BLaER1 treated with 17β-estradiol and CSF1 and Interleukin-3, amounts not matched to agents 10 nM and 100 nM (cell line): Measurements from ENCODE around the gene EPB41L5.
"Not testable (repeated sequence)": the region's sequence is repeated elsewhere in the genome, so short reads cannot be mapped to it uniquely, and the experiment has no call there.

ENCODE experiments used
- H3K27ac ChIP-seq, 11 experiments: shearing (Covaris generic); formaldehyde crosslinking; 2 replicates each; pipeline ENCODE4 v1.8.1; 2022
- H3K27me3 ChIP-seq, 11 experiments: shearing (Covaris generic); formaldehyde crosslinking; 2 replicates each; pipeline ENCODE4 v1.8.1; 2022
- H3K36me3 ChIP-seq, 11 experiments: shearing (Covaris generic); formaldehyde crosslinking; 2 replicates each; pipeline ENCODE4 v1.8.1; 2022
- H3K4me1 ChIP-seq, 10 experiments: shearing (Covaris generic); formaldehyde crosslinking; 2 replicates each; pipeline ENCODE4 v1.8.1; 2022
- H3K4me2 ChIP-seq, 11 experiments: shearing (Covaris generic); formaldehyde crosslinking; 2 replicates each; pipeline ENCODE4 v1.8.1; 2022
- H3K4me3 ChIP-seq, 10 experiments: shearing (Covaris generic); formaldehyde crosslinking; 2 replicates each; pipeline ENCODE4 v1.8.1; 2022
- H3K9ac ChIP-seq, 11 experiments: shearing (Covaris generic); formaldehyde crosslinking; 2 replicates each; pipeline ENCODE4 v1.8.1; 2022
- H3K9me3 ChIP-seq, 11 experiments: shearing (Covaris generic); formaldehyde crosslinking; replicated peaks in 1 of 11; 2 replicates each; pipeline ENCODE4 v1.8.1; 2022
- H4K20me1 ChIP-seq, 11 experiments: shearing (Covaris generic); formaldehyde crosslinking; 2 replicates each; pipeline ENCODE4 v1.8.1; 2022
- Cebpa-rat ChIP-seq, 11 experiments: shearing (Covaris generic); IDR thresholded peaks; 2 replicates each; pipeline ENCODE4 v1.8.1; 2022

Gene EPB41L5

DNA sequence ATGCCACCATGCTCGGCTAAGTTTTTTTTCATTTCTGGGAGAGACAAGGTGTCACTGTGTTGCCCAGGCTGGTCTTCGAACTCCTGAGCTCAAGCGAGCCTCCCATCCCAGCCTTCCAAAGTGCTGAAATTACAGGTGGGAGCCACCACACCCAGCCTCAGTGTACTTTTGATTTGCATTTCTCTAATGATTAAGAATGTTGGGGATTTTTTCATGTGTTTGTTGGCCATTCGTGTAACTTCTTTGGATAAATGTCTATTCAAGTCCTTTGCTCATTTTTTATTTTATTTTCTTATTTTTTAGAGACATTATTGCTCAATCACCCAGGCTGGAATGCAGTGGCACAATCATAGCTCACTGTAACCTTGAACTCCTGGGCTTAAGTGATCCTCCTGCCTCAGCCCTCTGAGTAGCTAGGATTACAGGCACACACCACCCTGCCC, 137.2 kb downstream of the EPB41L5 start:
- Histone ChIP-seq H3K36me3 (peaks cover 20 to 58% (median 37%) of the 10 kb centered on the region in 11 experiments; a peak in 21 of 22 replicates), H3K9ac (no peak overlapping the region), H3K9me3 (peaks cover 43 to 63% (median 53%) of the 10 kb centered on the region in 11 experiments), H3K4me1 (no peaks in the 10 kb centered on the region), H3K4me2 (no peak overlapping the region), H3K4me3 (no peak overlapping the region), H3K27ac (no peak overlapping the region), H3K27me3 (no peaks in the 10 kb centered on the region), H4K20me1 (no peaks in the 10 kb centered on the region)
- 0 out of 22 replicates have a peak, but pooled peaks of 1 of the 11 experiments have one; percentile 29 for TF ChIP-seq Cebpa-rat (IDR thresholded peaks at IDR 0.05)

DNA sequence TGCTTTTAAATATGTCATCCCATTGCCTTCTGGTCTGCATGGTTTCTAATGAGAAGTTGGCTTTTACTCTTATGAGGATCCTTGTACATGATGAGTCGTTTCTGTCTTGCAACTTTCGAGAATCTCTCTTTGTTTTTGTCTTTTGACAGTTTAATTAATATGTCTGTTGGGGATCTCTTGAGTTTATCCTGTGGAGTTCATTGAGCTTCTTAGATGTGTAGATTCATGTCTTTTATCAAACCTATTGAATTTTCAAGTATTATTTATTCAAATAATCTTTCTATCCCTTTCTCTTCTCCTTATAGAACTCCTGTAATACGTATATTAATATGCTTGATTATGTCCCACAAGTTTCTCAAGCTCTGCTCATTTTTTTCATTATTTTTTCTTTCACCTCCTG, 142.4 kb downstream of the EPB41L5 start:
- TF ChIP-seq Cebpa-rat (IDR thresholded peaks at IDR 0.05): no peak
- H3K27me3 ChIP-seq: no peaks in the 10 kb centered on the region
- no peak overlapping the region for H3K4me3 ChIP-seq

DNA sequence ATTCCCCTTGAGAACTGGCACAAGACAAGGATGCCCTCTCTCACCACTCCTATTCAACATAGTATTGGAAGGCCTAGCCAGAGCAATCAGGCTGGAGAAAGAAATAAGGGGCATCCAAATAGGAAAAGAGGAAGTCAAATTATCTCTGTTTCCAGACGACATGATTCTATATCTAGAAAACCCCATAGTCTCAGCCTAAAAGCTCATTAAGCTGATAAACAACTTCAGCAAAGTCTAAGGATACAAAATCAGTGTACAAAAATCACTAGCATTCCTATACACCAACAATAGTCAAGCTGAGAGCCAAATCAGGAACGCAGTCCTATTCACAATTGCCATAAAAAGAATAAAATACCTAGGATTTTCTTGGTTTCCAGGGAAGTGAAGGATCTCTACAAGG, 145.8 kb downstream of the EPB41L5 start:
- H3K27ac ChIP-seq: not testable (repeated sequence)

More for the DNA sequence above, 142.4 kb downstream of the EPB41L5 start:
- Histone ChIP-seq H3K27ac (no peak overlapping the region), H3K9ac (no peak overlapping the region), H4K20me1 (no peaks in the 10 kb centered on the region), H3K9me3 (peaks cover 49 to 63% (median 55%) of the 10 kb centered on the region in 11 experiments), H3K4me1 (no peaks in the 10 kb centered on the region), H3K4me2 (no peak overlapping the region), H3K36me3 (peaks cover 22 to 54% (median 42%) of the 10 kb centered on the region in 11 experiments)

DNA sequence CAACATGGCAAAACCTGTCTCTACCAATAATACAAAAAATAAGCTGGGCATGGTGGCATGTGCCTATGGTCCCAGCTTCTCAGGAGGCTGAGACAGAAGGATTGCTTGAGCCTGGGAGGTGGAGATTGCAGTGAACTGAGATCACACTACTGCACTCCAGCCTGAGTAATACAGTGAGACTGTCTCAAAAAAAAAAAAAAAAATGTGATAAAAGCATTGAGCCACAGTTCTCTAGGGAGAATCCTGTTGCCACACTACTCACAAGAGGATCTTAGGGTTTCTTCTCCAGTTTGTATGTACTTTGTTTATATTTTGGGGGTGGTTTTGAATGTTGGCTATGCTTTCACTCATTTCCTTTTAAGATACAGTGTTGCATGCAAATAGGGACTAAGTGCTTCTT, 148.3 kb downstream of the EPB41L5 start:
- H3K4me2 ChIP-seq: no peak overlapping the region
- H3K9ac ChIP-seq: no peak overlapping the region
- H3K4me3 ChIP-seq: no peak overlapping the region
- peaks cover 4 to 10% (median 7%) of the 10 kb centered on the region in 11 experiments for H3K9me3 ChIP-seq
- no peak for TF ChIP-seq Cebpa-rat (IDR thresholded peaks at IDR 0.05)
- no peak overlapping the region for H3K27ac ChIP-seq
- H3K27me3 ChIP-seq: no peaks in the 10 kb centered on the region
- H3K4me1 ChIP-seq: no peaks in the 10 kb centered on the region
- H4K20me1 ChIP-seq: no peaks in the 10 kb centered on the region
- peaks cover 2 to 17% (median 6%) of the 10 kb centered on the region in 11 experiments; a peak in 21 of 22 replicates for H3K36me3 ChIP-seq

More for the DNA sequence above, 145.8 kb downstream of the EPB41L5 start:
- not testable (repeated sequence) for H3K27me3 ChIP-seq, H3K4me2 ChIP-seq, H3K9ac ChIP-seq, H3K4me1 ChIP-seq, H4K20me1 ChIP-seq, H3K4me3 ChIP-seq
- H3K9me3 ChIP-seq: peaks cover 29 to 36% (median 31%) of the 10 kb centered on the region in 11 experiments
- H3K36me3 ChIP-seq: peaks cover 16 to 37% (median 28%) of the 10 kb centered on the region in 11 experiments

DNA sequence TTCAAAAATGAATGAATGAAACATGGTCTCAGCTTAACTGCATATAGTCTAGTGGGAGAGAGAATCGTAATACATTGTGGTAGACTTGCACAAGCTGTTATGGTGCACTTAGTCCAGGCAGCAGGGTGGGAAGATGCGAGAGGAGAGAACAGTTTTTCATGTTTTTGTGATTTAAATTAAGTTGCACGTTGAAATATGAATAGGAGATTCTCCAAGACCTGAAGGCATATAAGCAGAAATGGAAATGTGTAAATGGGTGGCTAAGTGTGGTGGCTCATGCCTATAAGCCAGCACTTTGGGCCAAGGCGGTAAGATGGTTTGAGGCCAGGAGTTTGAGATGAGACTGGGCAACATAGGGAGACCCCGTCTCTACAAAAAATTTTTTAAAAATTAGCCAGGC, 149.8 kb downstream of the EPB41L5 start:
- H3K4me2 ChIP-seq: no peak overlapping the region
- no peaks in the 10 kb centered on the region for H3K4me1 ChIP-seq
- H4K20me1 ChIP-seq: no peaks in the 10 kb centered on the region
- no peak overlapping the region for H3K4me3 ChIP-seq
- H3K27me3 ChIP-seq: no peaks in the 10 kb centered on the region
- peaks cover 0 to 9% (median 0%) of the 10 kb centered on the region in 11 experiments; a peak in 2 of 22 replicates for H3K36me3 ChIP-seq
- no peak overlapping the region for H3K27ac ChIP-seq
- H3K9ac ChIP-seq: no peak overlapping the region
- TF ChIP-seq Cebpa-rat (IDR thresholded peaks at IDR 0.05): no peak
- H3K9me3 ChIP-seq: no peaks in the 10 kb centered on the region

DNA sequence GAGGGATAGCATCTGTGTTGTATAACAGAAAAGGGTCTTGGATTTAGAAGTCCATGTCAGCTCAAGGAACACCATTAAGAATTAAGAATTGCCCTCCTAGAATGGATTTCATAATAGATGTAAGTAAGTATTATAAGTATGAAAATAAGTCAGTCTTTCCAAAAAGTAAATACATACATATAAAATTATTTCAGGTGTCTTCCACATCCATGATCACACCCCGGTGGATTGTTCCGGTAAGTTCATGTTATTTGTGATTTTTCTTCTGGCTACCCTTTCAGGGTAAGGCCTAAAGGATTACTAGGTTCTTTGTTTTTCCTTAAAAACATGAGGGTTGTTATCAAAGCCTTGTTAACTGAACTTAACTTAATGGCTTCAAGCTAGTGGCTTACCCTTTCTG, 154.4 kb downstream of the EPB41L5 start:
- no peaks in the 10 kb centered on the region for H4K20me1 ChIP-seq
- peaks cover 0 to 27% (median 10%) of the 10 kb centered on the region in 11 experiments; a peak in 9 of 22 replicates for H3K36me3 ChIP-seq
- no peak for TF ChIP-seq Cebpa-rat (IDR thresholded peaks at IDR 0.05)
- H3K27ac ChIP-seq: no peak overlapping the region
- H3K4me1 ChIP-seq: no peaks in the 10 kb centered on the region
- no peak overlapping the region for H3K4me2 ChIP-seq
- H3K9ac ChIP-seq: no peak overlapping the region
- no peak overlapping the region for H3K4me3 ChIP-seq
- peaks cover 6 to 15% (median 10%) of the 10 kb centered on the region in 11 experiments; a peak in 20 of 22 replicates for H3K9me3 ChIP-seq
- no peaks in the 10 kb centered on the region for H3K27me3 ChIP-seq

DNA sequence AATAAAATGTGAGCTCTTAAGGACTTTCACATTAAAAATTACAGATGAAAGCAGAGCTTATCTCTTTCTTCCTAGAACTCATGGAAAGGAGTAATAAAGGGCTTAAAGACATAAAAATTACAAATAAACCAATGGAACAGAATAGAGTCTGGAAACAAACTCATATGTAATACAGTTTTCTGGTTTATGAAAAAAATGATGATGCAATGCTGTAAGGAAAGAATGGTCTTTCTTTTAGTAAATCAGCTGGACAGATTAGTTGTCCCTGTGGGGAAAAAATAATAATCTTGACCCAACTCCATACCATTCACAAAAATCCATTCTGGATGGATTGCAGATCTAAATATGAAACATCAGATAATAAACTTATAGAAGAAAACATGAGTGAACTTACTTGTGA, 156.1 kb downstream of the EPB41L5 start:
- Histone ChIP-seq H3K4me3 (no peak overlapping the region), H3K36me3 (peaks cover 0 to 27% (median 10%) of the 10 kb centered on the region in 11 experiments; a peak in 9 of 22 replicates), H3K9ac (no peak overlapping the region), H3K27me3 (no peaks in the 10 kb centered on the region), H3K9me3 (peaks cover 6 to 15% (median 10%) of the 10 kb centered on the region in 11 experiments; a peak in 20 of 22 replicates), H4K20me1 (no peaks in the 10 kb centered on the region), H3K27ac (no peak overlapping the region), H3K4me1 (no peaks in the 10 kb centered on the region), H3K4me2 (no peak overlapping the region)
- no peak for TF ChIP-seq Cebpa-rat (IDR thresholded peaks at IDR 0.05)

DNA sequence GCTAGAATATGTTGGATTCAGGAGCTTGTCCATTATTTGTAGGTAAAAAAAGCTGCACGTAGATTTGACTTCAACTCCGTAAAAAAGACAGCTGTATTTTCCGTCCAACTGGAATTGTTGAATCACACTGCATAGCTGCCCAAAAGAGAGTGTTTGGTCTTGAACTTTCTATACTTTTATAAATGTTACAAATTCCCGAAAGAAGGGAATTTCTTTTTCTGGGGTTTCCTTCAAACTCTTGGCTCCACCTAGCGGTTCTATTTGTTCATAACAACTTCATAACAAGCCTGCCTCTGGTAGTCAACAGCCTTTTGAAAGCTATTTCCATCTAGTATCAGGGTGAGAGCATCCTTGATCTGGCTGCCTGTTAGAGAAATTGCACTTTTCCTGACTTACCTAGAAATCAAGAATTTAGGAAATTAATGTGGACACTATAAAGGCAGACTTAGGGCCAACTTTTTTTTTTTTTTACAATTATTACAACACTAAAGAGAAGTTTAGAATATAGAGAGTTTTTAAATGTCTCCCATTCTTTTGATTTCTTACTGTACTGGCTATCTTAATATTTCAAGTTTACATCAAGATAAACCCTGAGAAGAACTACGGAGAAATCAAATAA, 162.2 kb downstream of the EPB41L5 start:
- Histone ChIP-seq H3K27me3 (no peaks in the 10 kb centered on the region), H3K9me3 (peaks cover 0 to under 1% (median 0%) of the 10 kb centered on the region in 11 experiments; a peak in 1 of 22 replicates), H3K4me2 (peak overlapping the region in 2 of 11 experiments; percentile 23 to 36; a peak in 4 of 22 replicates), H4K20me1 (no peaks in the 10 kb centered on the region), H3K27ac (0 out of 22 replicates have a peak overlapping the region, but pooled peaks of 1 of the 11 experiments have one; percentile 15), H3K4me3 (no peak overlapping the region), H3K9ac (no peak overlapping the region), H3K4me1 (peaks cover 19 to 41% (median 25%) of the 10 kb centered on the region in 10 experiments), H3K36me3 (peaks cover 0 to 2% (median 0%) of the 10 kb centered on the region in 11 experiments; a peak in 2 of 22 replicates)
- no peak for TF ChIP-seq Cebpa-rat (IDR thresholded peaks at IDR 0.05)

DNA sequence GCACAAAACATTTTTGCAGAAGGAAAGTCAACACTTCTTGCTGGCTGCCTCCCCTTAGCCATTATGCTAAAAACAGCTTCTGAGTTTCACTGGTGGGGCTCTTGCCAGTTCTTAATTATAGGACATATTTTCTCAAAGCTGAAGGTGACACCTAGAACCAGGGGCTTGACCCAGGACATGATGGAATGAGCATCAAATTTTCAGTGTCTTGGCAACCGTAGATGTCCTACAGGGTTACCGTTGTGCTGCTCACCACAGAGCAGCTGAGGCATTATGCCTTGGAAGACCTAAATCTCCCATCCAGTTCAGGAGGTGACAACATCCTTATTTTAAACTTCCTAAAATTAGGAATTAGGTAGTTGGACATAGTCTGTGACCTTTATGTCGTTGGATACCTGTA, 163.6 kb downstream of the EPB41L5 start:
- H3K9me3 ChIP-seq: no peaks in the 10 kb centered on the region
- no peaks in the 10 kb centered on the region for H3K27me3 ChIP-seq
- H3K36me3 ChIP-seq: no peaks in the 10 kb centered on the region
- H3K27ac ChIP-seq: peak overlapping the region in 10 of 11 experiments; percentile 59 to 82 (median 72); a peak in 20 of 22 replicates
- H3K9ac ChIP-seq: peak overlapping the region; percentile 43 to 75 (median 62); a peak in 17 of 22 replicates
- peaks cover 19 to 44% (median 25%) of the 10 kb centered on the region in 10 experiments for H3K4me1 ChIP-seq
- H3K4me3 ChIP-seq: peak overlapping the region in 8 of 10 experiments; percentile 47 to 59 (median 54); a peak in 11 of 20 replicates
- TF ChIP-seq Cebpa-rat (IDR thresholded peaks at IDR 0.05): no peak
- no peaks in the 10 kb centered on the region for H4K20me1 ChIP-seq
- peak overlapping the region; percentile 64 to 97 (median 75) for H3K4me2 ChIP-seq
